ENCODE measurements around the gene TIGD3. TPM values are rescaled to one million over a fixed set of nuclear protein-coding genes. Genes with fewer than 3 reads are reported as not detected.

The TIGD3 gene
- total RNA-seq, 2 donors from 2014 or later, result 0.99 to 1.0 TPM

DNA sequence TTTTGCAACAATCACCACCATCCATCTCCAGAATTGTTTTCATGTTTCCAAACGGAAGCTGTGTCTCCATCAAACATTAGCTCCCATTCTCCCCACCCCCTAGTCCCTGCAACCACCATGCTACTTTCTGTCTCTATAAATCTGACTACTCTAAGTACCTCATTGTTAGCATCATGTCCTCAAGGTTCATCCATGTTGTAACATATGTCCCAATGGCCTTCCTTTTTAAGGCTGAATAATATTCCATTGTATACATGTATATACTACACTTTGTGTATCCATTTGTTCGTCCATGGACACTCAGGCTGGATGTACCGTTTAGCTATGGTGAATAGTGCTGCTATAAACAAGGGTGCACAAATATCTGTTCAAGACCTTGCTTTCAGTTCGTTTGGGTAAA, 29.1 kb upstream of the TIGD3 start:
- WGBS, 2 experiments (ENCODE audit: insufficient coverage in 1 of 2, insufficient read length in 1 of 2), result 93 to 95% methylated on average over 4 of the region's 4 CpGs
- no peak overlapping the region for H3K27ac Mint-ChIP-seq
- H3K4me3 Mint-ChIP-seq, result no peak overlapping the region
- no peaks in the 10 kb centered on the region for H3K9me3 ChIP-seq (ENCODE audit: control insufficient read depth, low read length)
- H3K27me3 ChIP-seq (ENCODE audit: control insufficient read depth, insufficient read depth, low read length, poor library complexity, severe bottlenecking), result no peaks in the 10 kb centered on the region
- no peak for DNase-seq
- no peak overlapping the region for H3K9ac ChIP-seq (ENCODE audit: extremely low read depth, low read length, poor library complexity, severe bottlenecking)
- TF ChIP-seq, protein P1, sequence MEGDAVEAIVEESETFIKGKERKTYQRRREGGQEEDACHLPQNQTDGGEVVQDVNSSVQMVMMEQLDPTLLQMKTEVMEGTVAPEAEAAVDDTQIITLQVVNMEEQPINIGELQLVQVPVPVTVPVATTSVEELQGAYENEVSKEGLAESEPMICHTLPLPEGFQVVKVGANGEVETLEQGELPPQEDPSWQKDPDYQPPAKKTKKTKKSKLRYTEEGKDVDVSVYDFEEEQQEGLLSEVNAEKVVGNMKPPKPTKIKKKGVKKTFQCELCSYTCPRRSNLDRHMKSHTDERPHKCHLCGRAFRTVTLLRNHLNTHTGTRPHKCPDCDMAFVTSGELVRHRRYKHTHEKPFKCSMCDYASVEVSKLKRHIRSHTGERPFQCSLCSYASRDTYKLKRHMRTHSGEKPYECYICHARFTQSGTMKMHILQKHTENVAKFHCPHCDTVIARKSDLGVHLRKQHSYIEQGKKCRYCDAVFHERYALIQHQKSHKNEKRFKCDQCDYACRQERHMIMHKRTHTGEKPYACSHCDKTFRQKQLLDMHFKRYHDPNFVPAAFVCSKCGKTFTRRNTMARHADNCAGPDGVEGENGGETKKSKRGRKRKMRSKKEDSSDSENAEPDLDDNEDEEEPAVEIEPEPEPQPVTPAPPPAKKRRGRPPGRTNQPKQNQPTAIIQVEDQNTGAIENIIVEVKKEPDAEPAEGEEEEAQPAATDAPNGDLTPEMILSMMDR (conservative IDR thresholded peaks at IDR 0.05), result no peak
- H3K4me1 ChIP-seq (ENCODE audit: control insufficient read depth, insufficient read depth, low read length), result no peaks in the 10 kb centered on the region
- H3K27me3 Mint-ChIP-seq (ENCODE audit: insufficient read depth), result no peaks in the 10 kb centered on the region
- H3K36me3 Mint-ChIP-seq (ENCODE audit: low read depth), result peaks cover 16% of the 10 kb centered on the region
- peaks cover 8% of the 10 kb centered on the region for H3K36me3 ChIP-seq (ENCODE audit: control insufficient read depth, insufficient read depth, low read length)
- peaks cover 2% of the 10 kb centered on the region for H3K4me1 Mint-ChIP-seq
- no peak overlapping the region for H3K27ac ChIP-seq (ENCODE audit: low read depth, low read length)
- no peak overlapping the region for H3K4me3 ChIP-seq (ENCODE audit: low read length)
- no peaks in the 10 kb centered on the region for H3K9me3 Mint-ChIP-seq

DNA sequence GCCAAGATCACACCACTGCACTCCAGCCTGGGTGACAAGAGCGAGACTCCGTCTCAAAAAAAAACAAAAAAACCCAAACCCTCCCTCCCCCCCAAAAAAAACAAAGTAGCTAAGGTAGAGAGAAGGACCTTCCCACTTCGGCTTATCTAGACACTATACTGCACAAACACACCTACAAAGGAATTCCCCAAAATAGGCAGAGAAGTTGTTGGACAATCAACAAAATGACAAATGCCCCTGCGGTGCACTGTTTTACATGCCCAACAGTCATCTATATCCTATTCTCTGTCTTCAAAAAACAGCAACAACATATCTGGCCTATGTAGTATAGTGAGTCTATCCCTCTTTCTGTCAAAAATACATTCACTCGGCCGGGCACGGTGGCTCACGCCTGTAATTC, 27.5 kb upstream of the TIGD3 start:
- H3K36me3 Mint-ChIP-seq (ENCODE audit: low read depth), result peaks cover 7% of the 10 kb centered on the region

DNA sequence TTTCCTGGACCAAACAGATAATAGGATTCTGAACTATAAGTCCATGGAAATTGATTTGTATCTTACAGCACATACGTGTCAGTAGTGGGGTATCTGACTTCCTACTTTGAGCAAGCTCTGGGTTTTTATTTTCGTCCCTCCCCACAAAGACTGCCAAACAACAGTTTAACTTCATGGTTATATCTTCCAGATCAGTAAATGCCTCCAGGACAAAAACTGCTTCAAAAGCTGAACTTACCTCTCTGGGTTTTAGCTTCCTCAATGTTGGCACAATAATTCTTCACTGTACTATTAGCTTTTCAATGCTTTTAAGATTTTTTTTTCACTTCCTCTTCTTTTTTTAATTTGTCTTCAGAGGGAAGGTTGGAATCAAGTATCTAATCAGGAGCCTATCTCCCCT, 25.1 kb upstream of the TIGD3 start:
- Mint-ChIP-seq H3K4me3 (no peak overlapping the region), H3K36me3 (ENCODE audit: low read depth) (no peaks in the 10 kb centered on the region), H3K4me1 (peaks cover 3% of the 10 kb centered on the region), H3K27me3 (ENCODE audit: insufficient read depth) (no peaks in the 10 kb centered on the region), H3K9me3 (no peaks in the 10 kb centered on the region), H3K27ac (no peak overlapping the region)
- H3K9me3 ChIP-seq (ENCODE audit: control insufficient read depth, low read length), result no peaks in the 10 kb centered on the region
- no peak overlapping the region for H3K9ac ChIP-seq (ENCODE audit: extremely low read depth, low read length, poor library complexity, severe bottlenecking)
- TF ChIP-seq, protein P1 (conservative IDR thresholded peaks at IDR 0.05), result no peak
- H3K4me3 ChIP-seq (ENCODE audit: low read length), result no peak overlapping the region
- no peaks in the 10 kb centered on the region for H3K27me3 ChIP-seq (ENCODE audit: control insufficient read depth, insufficient read depth, low read length, poor library complexity, severe bottlenecking)
- no peaks in the 10 kb centered on the region for H3K36me3 ChIP-seq (ENCODE audit: control insufficient read depth, insufficient read depth, low read length)
- H3K27ac ChIP-seq (ENCODE audit: low read depth, low read length), result no peak overlapping the region
- no peaks in the 10 kb centered on the region for H3K4me1 ChIP-seq (ENCODE audit: control insufficient read depth, insufficient read depth, low read length)
- 79 to 80% methylated on average over 2 of the region's 2 CpGs for WGBS, 2 experiments (ENCODE audit: insufficient coverage in 1 of 2, insufficient read length in 1 of 2)
- no peak for DNase-seq

More for the DNA sequence above, 27.5 kb upstream of the TIGD3 start:
- TF ChIP-seq, protein P1 (conservative IDR thresholded peaks at IDR 0.05), result no peak
- H3K9me3 Mint-ChIP-seq, result no peaks in the 10 kb centered on the region
- H3K4me3 Mint-ChIP-seq, result no peak overlapping the region
- H3K27me3 ChIP-seq (ENCODE audit: control insufficient read depth, insufficient read depth, low read length, poor library complexity, severe bottlenecking), result no peaks in the 10 kb centered on the region
- H3K4me3 ChIP-seq (ENCODE audit: low read length), result no peak overlapping the region
- H3K4me1 ChIP-seq (ENCODE audit: control insufficient read depth, insufficient read depth, low read length), result no peaks in the 10 kb centered on the region
- no peak overlapping the region for H3K27ac Mint-ChIP-seq
- no peak overlapping the region for H3K9ac ChIP-seq (ENCODE audit: extremely low read depth, low read length, poor library complexity, severe bottlenecking)
- H3K36me3 ChIP-seq (ENCODE audit: control insufficient read depth, insufficient read depth, low read length), result peaks cover 6% of the 10 kb centered on the region
- no peaks in the 10 kb centered on the region for H3K27me3 Mint-ChIP-seq (ENCODE audit: insufficient read depth)
- DNase-seq, result no peak
- 93 to 97% methylated on average over 5 to 7 of the region's 8 CpGs for WGBS, 2 experiments (ENCODE audit: insufficient coverage in 1 of 2, insufficient read length in 1 of 2)
- peaks cover 2% of the 10 kb centered on the region for H3K4me1 Mint-ChIP-seq
- no peak overlapping the region for H3K27ac ChIP-seq (ENCODE audit: low read depth, low read length)
- no peaks in the 10 kb centered on the region for H3K9me3 ChIP-seq (ENCODE audit: control insufficient read depth, low read length)

Measured in endodermal cell (in vitro differentiated cells).